GM15510 (cell line): ENCODE results near the gene MORN4.

ENCODE experiments used
- POLR2A ChIP-seq: IDR thresholded peaks from 3 replicates; pipeline ENCODE4 v1.6.1; 2011; ENCODE audit warnings: borderline replicate concordance; ENCODE audit not compliant: insufficient read length; ENCODE audit errors: extremely low read depth

Gene MORN4

GRCh38 chr10:97648562-97649404, 15.5 kb upstream of the MORN4 start:
- no peak for TF ChIP-seq POLR2A

DNA sequence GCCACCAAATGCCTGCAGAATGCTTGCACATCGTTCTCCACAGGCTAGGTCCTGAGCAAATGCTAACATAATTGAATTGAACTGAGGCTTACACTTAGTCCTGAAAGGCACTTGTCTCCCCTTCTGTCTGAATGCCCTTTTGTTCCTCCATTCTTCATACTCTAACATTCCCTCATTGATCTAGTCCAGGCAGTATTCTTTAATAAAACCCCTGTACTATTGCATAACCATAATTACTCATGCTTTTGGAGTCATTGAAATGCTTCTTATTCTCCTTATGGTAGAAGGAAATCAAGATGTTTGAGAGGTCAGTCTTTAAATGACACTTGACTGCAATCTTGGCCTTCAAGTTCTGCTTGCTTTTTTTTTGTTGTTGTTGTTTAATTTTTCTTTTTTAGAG, 14.3 kb upstream of the MORN4 start:
- TF ChIP-seq POLR2A, result no peak

GRCh38 chr10:97644936-97645335, 11.6 kb upstream of the MORN4 start:
- TF ChIP-seq POLR2A, result no peak

DNA sequence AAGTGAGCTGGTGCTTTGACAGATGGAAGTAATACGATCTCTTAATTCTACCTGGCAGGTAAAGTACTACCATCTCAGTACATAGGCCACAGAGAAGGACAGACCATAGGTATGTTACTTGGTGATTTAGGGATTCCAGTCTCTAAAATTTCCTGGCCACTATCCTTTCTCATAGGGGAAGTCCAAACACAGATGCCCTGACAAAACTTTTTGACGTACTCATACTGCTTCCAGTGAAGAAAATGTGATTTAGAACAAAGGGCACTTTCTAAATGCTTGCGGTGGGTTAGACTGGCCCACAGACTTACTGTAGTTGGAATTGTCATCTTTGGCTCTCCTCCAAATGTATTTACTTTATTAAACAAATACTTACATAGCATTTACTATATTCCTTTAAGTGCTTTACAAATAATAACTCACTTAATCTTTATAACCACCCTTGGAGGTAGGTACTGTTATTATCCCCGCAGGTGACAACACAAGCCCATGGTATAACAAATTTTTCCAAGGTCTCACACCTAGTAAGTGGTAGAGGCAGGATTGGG, 10.2 kb upstream of the MORN4 start:
- TF ChIP-seq POLR2A, result no peak

- TF ChIP-seq POLR2A, result no peak
Measured at GRCh38 chr10:97640868-97641811, 7.8 kb upstream of the MORN4 start.

GRCh38 chr10:97640174-97640867, 7.0 kb upstream of the MORN4 start, which contains the start of gene PI4K2A:
Gene PI4K2A (plus strand): TSS chr10:97640671. CDS start chr10:97640743, 72 bp downstream.
- TF ChIP-seq POLR2A, result peak; percentile 59

GRCh38 chr10:97635577-97635976, 2.3 kb upstream of the MORN4 start:
- TF ChIP-seq POLR2A, result no peak

GRCh38 chr10:97633921-97634320, 621 bp upstream of the MORN4 start:
- TF ChIP-seq POLR2A, result no peak

GRCh38 chr10:97631098-97631497, 2.2 kb downstream of the MORN4 start:
- no peak for TF ChIP-seq POLR2A

DNA sequence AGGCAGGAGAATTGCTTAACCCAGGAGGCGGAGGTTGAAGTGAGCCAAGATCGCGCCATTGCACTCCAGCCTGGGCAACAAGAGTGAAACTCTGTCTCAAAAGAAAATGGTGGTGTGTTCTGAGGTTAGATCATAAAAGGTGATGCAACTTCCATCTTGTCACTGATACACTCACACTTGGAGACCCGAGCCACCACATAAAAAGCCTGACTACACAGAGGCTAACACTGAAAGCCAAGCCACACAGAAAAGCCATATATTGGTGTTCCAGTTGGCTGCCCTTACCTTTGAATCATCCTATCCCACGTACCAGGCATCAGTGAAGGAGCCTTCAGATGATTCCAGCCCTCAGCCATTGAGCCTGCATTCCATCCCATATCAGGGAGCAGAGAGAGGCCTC, 4.0 kb downstream of the MORN4 start:
- no peak for TF ChIP-seq POLR2A

GRCh38 chr10:97628228-97628627, 5.1 kb downstream of the MORN4 start:
- TF ChIP-seq POLR2A, result no peak

DNA sequence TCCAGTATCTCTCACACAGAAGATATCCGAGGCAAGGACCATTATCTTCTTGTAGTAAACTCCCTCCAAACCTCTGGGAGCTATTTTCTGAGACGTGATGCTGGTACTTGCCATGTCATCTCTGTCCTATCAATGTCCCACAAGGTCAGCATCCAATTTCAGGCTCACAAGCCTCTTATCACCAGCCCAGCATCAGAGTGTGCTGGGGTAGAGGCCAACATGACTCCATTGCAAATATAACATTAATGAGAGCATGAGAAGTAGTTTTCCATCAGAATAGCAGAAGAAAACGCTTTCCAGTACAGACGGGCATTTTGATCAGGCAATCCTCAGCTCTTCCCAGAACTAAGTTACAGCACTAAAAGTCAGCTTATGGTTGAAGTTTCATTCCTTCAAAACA, 5.6 kb downstream of the MORN4 start:
- TF ChIP-seq POLR2A, result no peak

GRCh38 chr10:97623277-97623676, 10.0 kb downstream of the MORN4 start:
- TF ChIP-seq POLR2A, result no peak

GRCh38 chr10:97618733-97619132, 14.6 kb downstream of the MORN4 start:
- no peak for TF ChIP-seq POLR2A
